K562 (cell line): ENCODE results near the gene TFF2. TPM values are rescaled to one million over a fixed set of nuclear protein-coding genes. Genes with fewer than 3 reads are reported as not detected.

Source experiments
- CREB1 ChIP-seq, 2 experiments: sonication (generic) in 1 of 2; formaldehyde crosslinking in 1 of 2; IDR thresholded peaks; 2 replicates each; pipeline versions ENCODE4 v1.6.1 to v1.8.0; 2012 to 2022; ENCODE audit warnings: inconsistent platforms in 1 of 2, mild to moderate bottlenecking in 1 of 2, missing genetic modification reagents in 1 of 2, moderate library complexity in 1 of 2
- CREB5 ChIP-seq: fragments of 250-450 bp; sonication (Bioruptor Pico); IDR thresholded peaks from 2 replicates; pipeline ENCODE4 v1.5.0; 2020; ENCODE audit warnings: mild to moderate bottlenecking
- ELF2 ChIP-seq: fragments of 250-450 bp; sonication (Bioruptor Pico); IDR thresholded peaks from 2 replicates; pipeline ENCODE4 v1.5.0; 2021; ENCODE audit warnings: mild to moderate bottlenecking
- SREBF2 ChIP-seq: sonication (generic); formaldehyde crosslinking; IDR thresholded peaks from 2 replicates; pipeline ENCODE4 v1.4.0; 2020; ENCODE audit warnings: mild to moderate bottlenecking, missing genetic modification reagents
- TAF1 ChIP-seq: IDR thresholded peaks from 2 replicates; pipeline ENCODE4 v1.6.1; 2011; ENCODE audit warnings: mild to moderate bottlenecking, low read length, moderate library complexity; ENCODE audit not compliant: insufficient read depth, control insufficient read depth, severe bottlenecking; ENCODE audit errors: extremely low read depth
- ZC3H11A ChIP-seq: IDR thresholded peaks from 2 replicates; pipeline ENCODE4 v1.6.1; 2012; ENCODE audit warnings: low read depth, low read length, improper control_type of control experiment
- ZHX1 ChIP-seq: fragments of 150-350 bp; conservative IDR thresholded peaks from 2 replicates; pipeline ENCODE4 v1.6.1; 2014; ENCODE audit warnings: low read length
- ZNF318 ChIP-seq, 2 experiments: fragments of 450-650 bp; IDR thresholded peaks; 2 replicates each; pipeline ENCODE4 v1.6.1; 2016; ENCODE audit warnings: mild to moderate bottlenecking in 2 of 2, borderline replicate concordance in 1 of 2, low read depth in 1 of 2, moderate library complexity in 1 of 2
- polyA plus RNA-seq, 8 experiments: library from polyadenylated mRNA; depleted of rRNA in 4 of 8; stranded (reverse) in 5 of 8; unstranded in 3 of 8; fragments of >200 nt; fragmentation: Nextera tagmentation in 2 of 8; fragmentation: Illumina TruSeq in 1 of 8; extraction: Ambion mirVana in 2 of 8; extraction: Trizol in 1 of 8; gene quantifications; 2 replicates each; pipeline versions ENCODE4 v1.2.1 to v1.2.3, GENCODE V29; 2011 to 2014; ENCODE audit warnings: inconsistent platforms in 1 of 8, missing spikeins in 1 of 8
- total RNA-seq, 7 experiments: library from RNA; depleted of rRNA in 6 of 7; stranded (reverse); fragments of >200 nt in 6 of 7; fragmentation: Illumina TruSeq in 2 of 7; extraction: Trizol in 2 of 7; gene quantifications; 2 replicates each; pipeline versions ENCODE4 v1.2.1 to v1.2.3, GENCODE V29; 2011 to 2021; ENCODE audit warnings: low replicate concordance in 1 of 7

Gene TFF2
- total and polyA plus RNA-seq, 9 of the 15 experiments (the other 6 are each of a cell fraction or from before 2014, with no cell fraction given), result not detected

GRCh38 chr21:42390193-42390592 is 39.4 kb upstream of the TFF2 start (continued):
- TF ChIP-seq ZNF318 (IDR thresholded peaks at IDR 0.05; ENCODE audit: borderline replicate concordance in 1 of 2, low read depth in 1 of 2) (no peak), ZC3H11A (no peak), ZHX1 (no peak), TAF1 (no peak), ELF2 (CRISPR knock-in tag) (no peak), CREB5 (no peak), SREBF2 (CRISPR knock-in tag) (no peak), CREB1 (IDR thresholded peaks at IDR 0.05) (no peak), CREB1 (CRISPR knock-in tag; IDR thresholded peaks at IDR 0.05) (no peak)
